Mesangial cell (primary cell): ENCODE measurements around the gene CD163L1. TPM values are rescaled to one million over a fixed set of nuclear protein-coding genes. Genes with fewer than 3 reads are reported as not detected.

Experiments
- total RNA-seq: library from RNA; depleted of rRNA; stranded (reverse); fragments of >200 nt; gene quantifications from 2 replicates; pipeline ENCODE4 v1.2.3, GENCODE V29; 2015

Gene CD163L1
- under 0.01 TPM in 2 replicates for total RNA-seq

GRCh38 chr12:7444076-7444475, at the start of gene CD163L1:
Gene CD163L1, minus strand, starts transcription at chr12:7444153. Its CDS starts 26 bp downstream, at chr12:7444127.

Other genes with a start within 250 kb of the CD163L1 start
- not detected in 2 replicates for gene ACSM4, start 140.1 kb downstream of the CD163L1 start, total RNA-seq
- not detected in 2 replicates for gene CD163, start 59.6 kb upstream of the CD163L1 start, total RNA-seq
- not detected in 2 replicates for gene APOBEC1, start 221.8 kb upstream of the CD163L1 start, total RNA-seq